ENCODE measurements around the gene IRF9.
A peak's percentile ranks its signal among the peaks of the same experiment; 100 is the strongest.

The IRF9 gene

DNA sequence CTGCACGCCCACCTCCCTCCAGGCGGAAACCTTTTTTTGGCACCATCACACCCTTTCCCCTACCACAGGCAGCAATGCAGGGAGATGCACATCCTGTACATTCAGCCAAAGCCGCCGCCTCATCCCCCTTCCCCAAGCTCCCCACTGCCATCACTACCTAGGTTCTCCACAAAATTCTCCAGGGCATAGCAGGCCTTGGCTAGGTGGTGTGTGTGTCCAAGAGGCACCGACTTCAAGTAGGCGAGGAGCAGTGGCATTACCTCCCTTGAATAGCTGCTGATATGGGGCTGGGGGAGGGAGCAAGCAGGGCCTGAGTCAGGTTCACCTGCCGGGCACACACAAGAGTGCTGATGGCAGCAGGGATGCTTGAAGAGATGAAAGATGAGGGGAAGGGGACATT, 24.0 kb downstream of the IRF9 start:
- no peaks in the 10 kb centered on the region for H3K36me3 ChIP-seq (ENCODE audit: control insufficient read depth, insufficient read depth, low read length)

DNA sequence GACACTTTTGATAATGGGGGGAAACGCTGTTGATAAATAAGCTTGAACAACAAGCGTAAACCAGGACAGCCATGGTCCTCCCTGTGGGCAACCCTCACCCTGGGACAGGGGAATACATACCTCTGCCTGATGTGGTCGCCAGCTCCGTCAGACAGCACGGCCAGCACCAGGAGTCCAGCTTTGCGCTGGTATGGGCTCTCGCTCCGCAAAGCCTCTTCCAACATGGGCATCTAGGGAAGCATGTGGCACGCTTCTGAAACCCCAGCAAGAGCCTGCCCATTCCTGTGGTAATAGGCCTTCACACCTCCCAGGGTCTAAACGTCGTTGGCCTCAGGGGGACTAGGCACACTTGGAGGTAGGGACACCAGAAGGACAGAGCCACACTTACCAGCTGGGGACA, 24.7 kb downstream of the IRF9 start:
- no peak overlapping the region for H3K4me2 ChIP-seq (ENCODE audit: low read length)
- no peak overlapping the region for H3K4me3 ChIP-seq (ENCODE audit: low read depth, low read length)
- no peak overlapping the region for H3K27ac ChIP-seq
- H3K36me3 ChIP-seq (ENCODE audit: control insufficient read depth, insufficient read depth, low read length), result no peaks in the 10 kb centered on the region
- no peak for TF ChIP-seq CTCF (IDR thresholded peaks at IDR 0.05)
- H3K4me1 ChIP-seq, result peaks cover 11% of the 10 kb centered on the region
- no peak overlapping the region for H3K9ac ChIP-seq
- H2AFZ ChIP-seq, result no peak overlapping the region
- no peaks in the 10 kb centered on the region for H3K79me2 ChIP-seq
- H3K9me3 ChIP-seq (ENCODE audit: control insufficient read depth, low read length), result no peaks in the 10 kb centered on the region
- H3K27me3 ChIP-seq (ENCODE audit: control insufficient read depth, insufficient read depth, low read length), result no peaks in the 10 kb centered on the region

More for the DNA sequence above, 24.0 kb downstream of the IRF9 start:
- H3K4me1 ChIP-seq, result peaks cover 11% of the 10 kb centered on the region
- TF ChIP-seq CTCF (IDR thresholded peaks at IDR 0.05), result no peak
- no peaks in the 10 kb centered on the region for H3K27me3 ChIP-seq (ENCODE audit: control insufficient read depth, insufficient read depth, low read length)
- H2AFZ ChIP-seq, result no peak overlapping the region
- no peak overlapping the region for H3K4me2 ChIP-seq (ENCODE audit: low read length)
- H3K27ac ChIP-seq, result no peak overlapping the region
- no peaks in the 10 kb centered on the region for H3K79me2 ChIP-seq
- H3K9ac ChIP-seq, result no peak overlapping the region
- H3K4me3 ChIP-seq (ENCODE audit: low read depth, low read length), result no peak overlapping the region
- H3K9me3 ChIP-seq (ENCODE audit: control insufficient read depth, low read length), result no peaks in the 10 kb centered on the region

DNA sequence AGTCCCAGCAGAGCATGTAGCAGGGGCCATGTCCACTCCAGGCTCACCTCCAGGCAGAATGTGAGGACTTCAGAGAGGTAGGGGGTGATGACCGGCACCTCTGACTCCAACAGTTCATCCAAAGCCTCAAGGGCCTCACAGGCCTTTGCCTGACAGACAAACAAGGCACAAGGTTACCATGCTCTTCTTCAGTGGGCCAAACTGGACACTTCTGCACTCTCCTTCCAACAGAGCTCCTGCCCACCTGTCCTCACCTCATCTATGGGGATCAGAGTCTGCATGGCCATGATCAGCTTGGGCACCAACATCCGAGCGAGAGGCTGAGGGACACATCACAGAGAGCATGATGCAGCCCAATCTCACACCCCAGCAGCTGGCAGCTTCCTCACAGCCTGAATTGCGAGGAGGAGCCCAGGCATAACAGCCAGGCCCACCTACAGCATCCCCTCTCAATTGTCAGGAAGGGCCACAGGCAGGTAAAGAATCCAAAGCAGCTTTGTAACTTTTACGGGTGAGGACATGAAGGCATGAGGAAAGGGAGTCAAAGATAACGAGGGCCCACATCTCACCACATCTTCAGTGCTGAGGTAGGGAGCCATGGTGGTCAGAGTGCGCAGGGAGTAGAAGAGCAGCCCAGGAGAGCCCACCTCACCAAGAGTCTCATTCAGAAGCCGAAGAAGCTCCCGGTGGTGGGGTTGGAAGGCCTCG, 25.9 kb downstream of the IRF9 start:
- no peak overlapping the region for H3K9ac ChIP-seq

DNA sequence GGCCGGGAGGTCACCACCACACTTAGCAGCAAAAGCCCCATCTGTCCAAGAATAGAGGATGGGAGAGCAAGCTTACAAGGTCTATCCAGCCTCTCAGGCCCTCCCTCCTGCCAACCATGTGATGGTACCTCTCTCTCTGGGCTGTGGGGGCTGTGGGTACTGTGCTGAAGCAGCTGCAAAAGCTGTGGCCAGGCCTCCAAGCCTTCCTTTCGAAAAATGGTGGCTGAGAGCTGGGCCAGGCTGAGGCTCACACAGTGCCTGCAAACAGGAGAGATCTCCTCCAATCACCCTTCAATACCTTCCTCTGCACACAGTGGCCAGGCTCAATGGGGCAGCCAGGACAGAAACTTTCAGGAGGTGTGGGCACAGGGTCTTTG, 26.5 kb downstream of the IRF9 start:
- Histone ChIP-seq H3K79me2 (no peaks in the 10 kb centered on the region), H3K36me3 (ENCODE audit: control insufficient read depth, insufficient read depth, low read length) (no peaks in the 10 kb centered on the region), H3K4me3 (ENCODE audit: low read depth, low read length) (peak overlapping the region; percentile 81), H3K27me3 (ENCODE audit: control insufficient read depth, insufficient read depth, low read length) (no peaks in the 10 kb centered on the region), H3K27ac (no peak overlapping the region), H3K4me2 (ENCODE audit: low read length) (peak overlapping the region; percentile 86), H3K9ac (no peak overlapping the region), H3K4me1 (peaks cover 11% of the 10 kb centered on the region), H3K9me3 (ENCODE audit: control insufficient read depth, low read length) (no peaks in the 10 kb centered on the region), H2AFZ (no peak overlapping the region)
- TF ChIP-seq CTCF (IDR thresholded peaks at IDR 0.05), result no peak

More for the DNA sequence above, 25.9 kb downstream of the IRF9 start:
- Histone ChIP-seq H3K79me2 (no peaks in the 10 kb centered on the region), H2AFZ (no peak overlapping the region), H3K36me3 (ENCODE audit: control insufficient read depth, insufficient read depth, low read length) (no peaks in the 10 kb centered on the region), H3K4me1 (peaks cover 11% of the 10 kb centered on the region), H3K27ac (no peak overlapping the region), H3K4me3 (ENCODE audit: low read depth, low read length) (no peak overlapping the region), H3K9me3 (ENCODE audit: control insufficient read depth, low read length) (no peaks in the 10 kb centered on the region), H3K4me2 (ENCODE audit: low read length) (no peak overlapping the region), H3K27me3 (ENCODE audit: control insufficient read depth, insufficient read depth, low read length) (no peaks in the 10 kb centered on the region)
- no peak for TF ChIP-seq CTCF (IDR thresholded peaks at IDR 0.05)
